Progenitor cell of endocrine pancreas (in vitro differentiated cells): ENCODE measurements around the gene CENPP. TPM values are rescaled to one million over a fixed set of nuclear protein-coding genes. Genes with fewer than 3 reads are reported as not detected.

ENCODE experiments used
- DNase-seq: peaks from one replicate; pipeline ENCODE4 v3.0.0; 2021; ENCODE audit warnings: low spot score; ENCODE audit not compliant: unreplicated experiment
- H3K27ac Mint-ChIP-seq: 2 replicates; pipeline ENCODE4 v1.8.0; 2021; ENCODE audit warnings: mild to moderate bottlenecking, moderate library complexity, mixed read lengths
- H3K27me3 Mint-ChIP-seq: 2 replicates; pipeline ENCODE4 v1.8.0; 2021; ENCODE audit warnings: mixed read lengths
- H3K36me3 Mint-ChIP-seq: 2 replicates; pipeline ENCODE4 v1.8.0; 2022; ENCODE audit warnings: mixed read lengths; ENCODE audit not compliant: insufficient read depth
- H3K4me1 Mint-ChIP-seq: 2 replicates; pipeline ENCODE4 v1.8.0; 2021; ENCODE audit warnings: low read depth, mixed read lengths
- H3K4me3 Mint-ChIP-seq: 2 replicates; pipeline ENCODE4 v1.8.0; 2021; ENCODE audit warnings: low read depth, mild to moderate bottlenecking, moderate library complexity, mixed read lengths
- H3K9me3 Mint-ChIP-seq: 2 replicates; pipeline ENCODE4 v1.8.0; 2021; ENCODE audit warnings: low read depth, mixed read lengths
- total RNA-seq: library from RNA; stranded (reverse); gene quantifications from 2 replicates; pipeline ENCODE4 v1.2.1, GENCODE V29; 2021
- TF ChIP-seq, protein P1 (sequence below): fragments of 200-600 bp; sonication (generic); IDR thresholded peaks from one replicate; pipeline ENCODE4 v1.5.0; 2021; ENCODE audit warnings: antibody characterized with exemption, mild to moderate bottlenecking; ENCODE audit not compliant: unreplicated experiment

The CENPP gene
- total RNA-seq, 1 donor from 2014 or later: 5.0 TPM

DNA sequence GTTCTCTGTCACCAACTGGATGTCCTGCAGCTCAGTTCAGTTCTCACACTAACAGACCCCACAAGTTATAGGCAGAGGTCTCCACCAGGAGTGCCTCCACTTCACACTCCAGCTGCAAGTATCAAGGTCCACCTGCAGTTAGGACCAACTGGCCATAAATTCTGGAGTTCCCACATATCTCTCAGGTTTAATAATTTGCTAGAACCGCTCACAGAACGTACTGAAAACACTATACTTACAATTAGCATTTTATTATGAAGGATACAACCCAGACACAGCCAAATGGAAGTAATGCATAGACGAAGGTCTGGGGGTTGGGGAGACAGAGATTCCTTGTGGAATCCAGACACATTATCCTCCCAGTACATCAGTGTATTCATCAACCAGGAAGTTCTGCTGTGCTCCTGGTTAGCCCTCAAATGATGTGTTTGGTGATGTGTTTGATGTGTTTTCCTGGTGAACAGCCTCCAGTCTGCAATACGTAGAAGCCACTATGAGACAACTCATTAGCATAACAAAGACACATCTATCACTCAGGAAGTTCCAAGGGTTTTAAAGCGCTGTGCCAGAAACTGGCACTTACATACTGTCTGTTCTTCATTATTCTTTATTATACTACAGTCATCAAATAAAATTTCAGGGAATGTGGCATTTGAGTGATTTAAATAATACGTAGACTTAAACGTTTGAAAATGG is 53.3 kb downstream of the CENPP start:
- Mint-ChIP-seq H3K4me1 (peaks cover 2% of the 10 kb centered on the region), H3K9me3 (no peaks in the 10 kb centered on the region), H3K36me3 (peaks cover 1% of the 10 kb centered on the region), H3K27me3 (no peaks in the 10 kb centered on the region), H3K4me3 (no peak overlapping the region), H3K27ac (no peak overlapping the region)
- TF ChIP-seq, protein P1, sequence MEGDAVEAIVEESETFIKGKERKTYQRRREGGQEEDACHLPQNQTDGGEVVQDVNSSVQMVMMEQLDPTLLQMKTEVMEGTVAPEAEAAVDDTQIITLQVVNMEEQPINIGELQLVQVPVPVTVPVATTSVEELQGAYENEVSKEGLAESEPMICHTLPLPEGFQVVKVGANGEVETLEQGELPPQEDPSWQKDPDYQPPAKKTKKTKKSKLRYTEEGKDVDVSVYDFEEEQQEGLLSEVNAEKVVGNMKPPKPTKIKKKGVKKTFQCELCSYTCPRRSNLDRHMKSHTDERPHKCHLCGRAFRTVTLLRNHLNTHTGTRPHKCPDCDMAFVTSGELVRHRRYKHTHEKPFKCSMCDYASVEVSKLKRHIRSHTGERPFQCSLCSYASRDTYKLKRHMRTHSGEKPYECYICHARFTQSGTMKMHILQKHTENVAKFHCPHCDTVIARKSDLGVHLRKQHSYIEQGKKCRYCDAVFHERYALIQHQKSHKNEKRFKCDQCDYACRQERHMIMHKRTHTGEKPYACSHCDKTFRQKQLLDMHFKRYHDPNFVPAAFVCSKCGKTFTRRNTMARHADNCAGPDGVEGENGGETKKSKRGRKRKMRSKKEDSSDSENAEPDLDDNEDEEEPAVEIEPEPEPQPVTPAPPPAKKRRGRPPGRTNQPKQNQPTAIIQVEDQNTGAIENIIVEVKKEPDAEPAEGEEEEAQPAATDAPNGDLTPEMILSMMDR: no peak
- DNase-seq: no peak

DNA sequence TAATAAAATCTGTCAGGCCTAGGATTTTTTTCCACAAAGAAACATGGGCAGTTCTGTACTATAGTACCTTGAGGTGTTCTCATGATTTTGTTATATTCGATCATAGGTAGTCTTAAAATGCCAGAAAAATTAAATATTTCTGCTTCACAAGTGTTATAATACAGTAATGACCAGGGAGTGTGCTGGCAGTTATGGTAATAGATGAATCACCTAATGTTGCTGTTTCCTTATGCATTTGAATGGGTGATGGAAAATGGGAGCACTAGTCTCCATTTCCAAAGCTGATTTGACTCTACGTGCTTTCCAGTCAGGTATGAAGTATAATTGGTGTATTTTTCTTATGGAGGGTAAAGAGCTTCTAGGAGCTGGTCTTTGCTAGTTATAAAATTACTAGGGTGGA is 54.9 kb downstream of the CENPP start:
- Mint-ChIP-seq H3K27ac (no peak overlapping the region), H3K36me3 (no peaks in the 10 kb centered on the region), H3K4me3 (no peak overlapping the region), H3K9me3 (no peaks in the 10 kb centered on the region), H3K4me1 (peaks cover 2% of the 10 kb centered on the region), H3K27me3 (no peaks in the 10 kb centered on the region)
- TF ChIP-seq, protein P1: no peak
- no peak for DNase-seq

DNA sequence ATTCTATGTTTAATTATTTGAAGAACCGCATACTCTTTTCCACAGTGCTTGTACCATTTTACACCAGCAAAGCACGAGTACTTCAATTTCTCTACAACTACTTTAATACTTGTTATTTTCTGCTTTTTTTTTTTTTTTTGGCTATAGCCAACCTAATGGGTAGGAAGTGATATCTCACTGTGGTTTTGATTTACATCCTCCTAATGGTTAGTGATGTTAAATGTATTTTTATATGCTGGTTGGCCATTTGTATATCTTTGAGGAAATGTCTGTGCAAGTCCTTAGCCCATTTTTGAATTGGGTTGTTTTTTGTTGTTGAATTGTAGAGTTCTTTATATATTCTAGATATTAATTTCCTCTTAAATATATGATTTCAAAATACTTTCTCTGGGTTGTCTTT is 56.0 kb downstream of the CENPP start:
- Mint-ChIP-seq H3K4me1 (peaks cover 2% of the 10 kb centered on the region), H3K36me3 (no peaks in the 10 kb centered on the region), H3K4me3 (no peak overlapping the region), H3K9me3 (no peaks in the 10 kb centered on the region), H3K27ac (no peak overlapping the region), H3K27me3 (no peaks in the 10 kb centered on the region)
- TF ChIP-seq, protein P1: no peak
- DNase-seq: no peak

DNA sequence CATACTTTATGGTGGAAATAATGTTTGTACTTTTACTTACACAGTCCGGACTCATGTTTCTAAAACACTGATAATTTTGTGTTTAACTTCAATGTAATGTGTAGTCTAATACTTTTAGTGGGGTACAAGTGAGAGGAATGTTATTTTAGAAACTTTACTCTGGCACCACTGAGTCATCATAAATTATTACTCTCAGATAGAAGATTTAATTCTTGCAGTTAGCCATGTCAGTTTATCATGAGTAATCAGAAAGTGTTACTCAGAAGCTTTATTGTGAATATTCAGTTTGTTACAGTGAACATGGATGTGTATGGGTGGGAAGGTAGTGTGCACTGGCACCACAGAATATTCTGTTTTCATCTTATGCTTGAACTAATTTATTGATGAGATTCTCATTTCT is 58.6 kb downstream of the CENPP start:
- Mint-ChIP-seq H3K27ac (no peak overlapping the region), H3K4me3 (no peak overlapping the region), H3K4me1 (no peaks in the 10 kb centered on the region)

DNA sequence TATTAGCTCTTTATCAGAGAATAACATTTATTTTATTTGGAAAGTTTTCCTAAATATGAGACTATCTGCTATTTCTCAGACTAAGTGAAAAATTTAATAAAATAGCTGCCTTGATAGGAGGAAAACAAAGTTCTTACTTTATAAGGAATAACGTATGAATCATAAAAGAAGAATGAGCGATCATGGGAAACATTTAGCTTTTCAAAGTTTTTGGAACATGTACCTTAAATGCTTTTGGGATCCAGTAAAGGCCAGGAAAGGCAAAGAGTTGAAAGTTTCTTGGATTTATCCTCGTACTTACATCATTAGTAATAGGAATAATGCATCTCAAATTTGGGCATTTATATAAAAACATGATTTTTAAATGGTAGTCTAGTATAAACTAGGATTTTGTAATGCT is 59.2 kb downstream of the CENPP start:
- Mint-ChIP-seq H3K4me1 (no peaks in the 10 kb centered on the region), H3K27ac (no peak overlapping the region), H3K36me3 (no peaks in the 10 kb centered on the region), H3K9me3 (no peaks in the 10 kb centered on the region), H3K27me3 (no peaks in the 10 kb centered on the region), H3K4me3 (no peak overlapping the region)
- TF ChIP-seq, protein P1: no peak
- DNase-seq: no peak

More for the DNA sequence above, 58.6 kb downstream of the CENPP start:
- H3K9me3 Mint-ChIP-seq: no peaks in the 10 kb centered on the region
- TF ChIP-seq, protein P1: no peak
- no peaks in the 10 kb centered on the region for H3K27me3 Mint-ChIP-seq
- no peak for DNase-seq
- H3K36me3 Mint-ChIP-seq: no peaks in the 10 kb centered on the region
